ENCODE measurements around the gene KCNJ13.
"Not testable (repeated sequence)": the region's sequence is repeated elsewhere in the genome, so short reads cannot be mapped to it uniquely, and the experiment has no call there.

Gene KCNJ13

DNA sequence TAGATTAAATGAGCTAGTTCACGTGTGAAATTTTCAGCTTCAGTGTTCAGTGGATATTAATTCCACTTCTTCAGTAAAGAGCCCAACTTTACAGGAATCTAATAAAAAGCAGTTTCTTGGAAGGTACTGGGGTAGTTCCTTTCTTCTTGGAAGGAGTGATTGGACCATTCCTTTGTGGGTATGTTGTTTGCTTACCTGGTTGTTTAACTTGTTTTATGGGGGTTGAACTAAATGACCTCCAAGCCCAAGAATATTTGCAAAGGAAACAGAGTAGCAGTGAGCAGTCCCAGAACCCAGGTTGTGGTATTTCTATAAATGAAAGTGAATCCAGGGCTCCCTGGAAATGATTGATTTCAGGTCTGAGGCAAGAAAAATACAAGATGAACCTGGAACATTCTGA lies 31.4 kb downstream of the KCNJ13 start:
- in situ Hi-C loops (cut with MboI; ENCODE audit: low sequenced_read_pairs), result no loop called here
- H3K36me3 ChIP-seq (replicated peaks), result peaks cover 25% of the 10 kb centered on the region
- no peak overlapping the region for H3K4me3 ChIP-seq
- no peaks in the 10 kb centered on the region for H3K27me3 ChIP-seq (ENCODE audit: low read depth)
- no peak for DNase-seq (ENCODE audit: low spot score in 2 of 2)
- no peaks in the 10 kb centered on the region for H3K9me3 ChIP-seq
- H3K4me1 ChIP-seq, result no peaks in the 10 kb centered on the region

DNA sequence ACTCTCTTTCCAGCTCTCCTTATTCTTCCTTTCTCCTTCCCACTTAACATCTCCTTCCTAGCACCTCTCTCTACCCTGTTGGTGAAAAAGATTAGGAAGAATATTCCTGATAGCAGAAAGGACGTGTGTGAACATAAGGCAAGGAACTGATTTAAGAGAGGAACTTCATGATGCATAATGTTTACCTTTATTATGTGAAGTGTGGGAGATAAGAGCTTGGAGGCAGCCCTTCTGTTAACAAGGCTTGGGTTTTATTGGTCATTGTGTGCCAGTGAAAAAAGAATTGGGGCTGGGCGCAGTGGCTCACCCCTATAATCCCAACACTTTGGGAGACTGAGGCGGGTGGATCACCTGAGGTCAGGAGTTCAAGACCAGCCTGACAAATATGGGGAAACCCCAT lies 34.4 kb downstream of the KCNJ13 start:
- H3K4me1 ChIP-seq, result no peaks in the 10 kb centered on the region
- no peaks in the 10 kb centered on the region for H3K27me3 ChIP-seq (ENCODE audit: low read depth)
- H3K4me3 ChIP-seq, result no peak overlapping the region
- no peak for DNase-seq (ENCODE audit: low spot score in 2 of 2)
- no peaks in the 10 kb centered on the region for H3K9me3 ChIP-seq
- H3K36me3 ChIP-seq (replicated peaks), result peaks cover 6% of the 10 kb centered on the region
- in situ Hi-C loops (cut with MboI; ENCODE audit: low sequenced_read_pairs), result no loop called here

DNA sequence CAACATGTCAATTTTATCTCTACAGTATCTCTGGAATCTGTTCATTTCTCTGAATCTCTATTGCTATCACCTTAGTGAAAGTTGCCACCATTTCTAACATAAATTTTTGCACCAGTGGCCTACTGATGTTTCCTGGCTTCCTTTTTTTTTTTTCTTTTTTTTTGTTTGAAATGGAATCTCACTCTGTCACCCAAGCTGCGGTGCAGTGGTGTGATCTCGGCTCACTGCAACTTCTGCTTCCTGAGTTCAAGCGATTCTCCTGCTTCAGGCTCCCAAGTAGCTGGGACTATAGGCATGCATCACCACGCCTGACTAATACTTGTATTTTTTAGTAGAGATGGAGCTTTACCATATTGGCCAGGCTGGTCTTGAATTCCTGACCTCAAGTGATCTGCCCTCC lies 35.1 kb downstream of the KCNJ13 start:
- no peak overlapping the region for H3K4me3 ChIP-seq
- in situ Hi-C loops (cut with MboI; ENCODE audit: low sequenced_read_pairs), result no loop called here

DNA sequence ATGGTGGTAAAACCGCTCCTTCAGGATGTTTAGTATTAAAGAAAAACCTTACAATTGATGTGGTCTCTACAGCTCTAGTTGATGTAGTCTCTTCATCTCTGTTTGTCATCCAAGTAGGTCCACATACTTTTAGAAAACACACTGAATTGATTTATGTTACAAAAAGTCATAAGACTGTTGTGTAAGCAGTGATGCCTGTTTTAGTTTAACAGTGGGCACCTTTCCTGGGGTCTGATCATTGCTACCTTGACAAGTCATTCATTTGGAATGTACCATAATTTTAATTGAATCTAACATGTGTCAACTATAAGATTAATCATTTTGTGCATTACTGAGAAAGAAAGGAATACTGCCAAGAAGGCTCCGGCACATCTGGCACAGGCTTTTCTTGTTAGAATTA lies 44.9 kb downstream of the KCNJ13 start:
- DNase-seq (ENCODE audit: low spot score in 2 of 2), result no peak
- Histone ChIP-seq H3K36me3 (replicated peaks) (peaks cover 44% of the 10 kb centered on the region), H3K9me3 (no peaks in the 10 kb centered on the region), H3K27me3 (ENCODE audit: low read depth) (no peaks in the 10 kb centered on the region), H3K4me3 (no peak overlapping the region), H3K4me1 (no peaks in the 10 kb centered on the region; the same call in 1 of the 2 replicates)
- in situ Hi-C loops (cut with MboI; ENCODE audit: low sequenced_read_pairs), result no loop called here

More for the DNA sequence above, 35.1 kb downstream of the KCNJ13 start:
- DNase-seq (ENCODE audit: low spot score in 2 of 2), result no peak
- H3K36me3 ChIP-seq (replicated peaks), result peaks cover 7% of the 10 kb centered on the region
- no peaks in the 10 kb centered on the region for H3K27me3 ChIP-seq (ENCODE audit: low read depth)
- H3K4me1 ChIP-seq, result no peaks in the 10 kb centered on the region
- H3K9me3 ChIP-seq, result no peaks in the 10 kb centered on the region

DNA sequence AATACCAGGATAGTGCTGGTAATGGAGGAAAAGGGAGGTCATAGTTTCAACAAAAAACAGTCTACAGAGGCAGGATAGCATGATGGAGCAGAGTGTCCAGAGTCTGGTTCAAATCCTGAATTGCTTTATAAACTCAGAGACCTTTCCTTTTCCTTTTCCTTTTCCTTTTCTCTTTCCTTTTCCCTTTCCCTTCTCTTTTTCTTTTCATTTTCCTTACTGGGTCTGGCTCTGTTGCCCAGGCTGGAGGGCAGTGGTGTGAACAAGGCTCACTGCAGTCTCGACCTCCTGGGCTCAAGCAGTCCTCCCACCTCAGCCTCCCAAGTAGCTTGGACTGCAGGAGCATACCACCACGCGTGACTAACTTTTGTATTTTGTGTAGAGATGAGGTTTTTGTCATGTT lies 47.6 kb downstream of the KCNJ13 start:
- no peak for DNase-seq (ENCODE audit: low spot score in 2 of 2)
- Histone ChIP-seq H3K4me3 (no peak overlapping the region), H3K36me3 (replicated peaks) (peaks cover 51% of the 10 kb centered on the region), H3K9me3 (no peaks in the 10 kb centered on the region), H3K4me1 (peaks cover 5% of the 10 kb centered on the region), H3K27me3 (ENCODE audit: low read depth) (no peaks in the 10 kb centered on the region)
- in situ Hi-C loops (cut with MboI; ENCODE audit: low sequenced_read_pairs), result no loop called here

DNA sequence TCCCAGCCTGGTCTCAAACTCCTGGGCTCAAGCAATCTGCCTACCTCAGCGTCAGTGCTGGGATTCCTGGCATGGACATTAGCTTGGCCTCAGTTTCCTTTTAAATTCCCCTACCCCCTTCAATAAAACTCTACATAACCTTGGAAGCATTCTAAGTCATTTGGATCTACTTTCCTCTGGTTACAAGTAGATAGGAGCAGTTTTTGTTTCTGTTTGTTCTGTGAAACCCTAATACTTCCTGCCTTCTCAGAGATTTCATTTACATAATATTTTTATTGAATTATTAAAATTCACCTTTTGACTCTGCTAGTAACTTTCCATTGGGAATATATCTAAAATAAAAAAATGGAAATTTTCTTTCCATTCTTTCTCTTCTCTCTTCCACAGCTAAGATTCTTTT lies 53.3 kb downstream of the KCNJ13 start:
- in situ Hi-C loops (cut with MboI; ENCODE audit: low sequenced_read_pairs), result no loop called here
- Histone ChIP-seq H3K9me3 (no peaks in the 10 kb centered on the region), H3K36me3 (replicated peaks) (peaks cover 30% of the 10 kb centered on the region), H3K27me3 (ENCODE audit: low read depth) (no peaks in the 10 kb centered on the region), H3K4me1 (peaks cover 5% of the 10 kb centered on the region), H3K4me3 (no peak overlapping the region)
- no peak for DNase-seq (ENCODE audit: low spot score in 2 of 2)

DNA sequence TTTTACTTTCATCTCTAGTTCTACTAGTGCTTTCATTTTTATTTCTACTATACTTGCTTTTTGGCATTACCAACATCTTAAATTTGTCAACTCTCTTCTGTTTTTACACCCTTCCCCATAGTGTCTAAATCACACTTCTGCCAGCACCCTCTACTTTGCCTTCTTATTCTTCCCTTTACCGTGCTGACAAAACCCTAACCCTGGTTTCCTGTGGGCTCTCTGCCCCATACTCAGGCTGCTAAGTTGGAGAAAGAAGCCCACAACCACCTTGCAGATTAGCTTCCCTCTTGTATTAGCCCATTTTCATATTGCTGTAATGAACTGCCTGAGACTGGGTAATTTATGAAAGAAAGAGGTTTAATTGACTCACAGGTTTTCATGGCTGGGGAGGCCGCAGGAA lies 54.5 kb downstream of the KCNJ13 start:
- in situ Hi-C loops (cut with MboI; ENCODE audit: low sequenced_read_pairs), result no loop called here
- H3K27me3 ChIP-seq (ENCODE audit: low read depth), result no peaks in the 10 kb centered on the region
- peaks cover 24% of the 10 kb centered on the region for H3K36me3 ChIP-seq (replicated peaks)
- DNase-seq (ENCODE audit: low spot score in 2 of 2), result no peak
- H3K4me1 ChIP-seq, result peaks cover 5% of the 10 kb centered on the region
- H3K9me3 ChIP-seq, result no peaks in the 10 kb centered on the region
- H3K4me3 ChIP-seq, result no peak overlapping the region

DNA sequence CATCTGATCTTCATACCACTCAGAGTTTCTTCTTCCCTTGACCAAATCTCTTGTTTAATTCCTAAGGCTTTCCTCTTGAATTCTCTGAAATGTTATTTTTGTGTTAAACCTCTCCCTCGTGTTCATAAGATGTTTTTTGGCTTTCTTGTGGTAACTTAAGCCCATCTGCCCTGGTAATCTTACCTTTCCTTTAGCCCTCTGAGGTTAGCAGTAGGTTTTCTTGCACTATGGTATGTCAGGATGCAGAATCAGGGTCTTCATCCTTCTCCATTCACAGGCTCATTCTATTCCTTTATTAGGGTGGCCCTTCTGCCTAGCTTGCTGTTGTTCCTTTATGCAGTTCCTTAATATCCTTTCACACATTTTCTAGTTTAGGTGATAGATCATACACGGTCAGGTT lies 55.1 kb downstream of the KCNJ13 start:
- no peak for DNase-seq (ENCODE audit: low spot score in 2 of 2)
- no peaks in the 10 kb centered on the region for H3K27me3 ChIP-seq (ENCODE audit: low read depth)
- H3K4me1 ChIP-seq, result peaks cover 5% of the 10 kb centered on the region
- peaks cover 24% of the 10 kb centered on the region for H3K36me3 ChIP-seq (replicated peaks)
- in situ Hi-C loops (cut with MboI; ENCODE audit: low sequenced_read_pairs), result no loop called here
- no peaks in the 10 kb centered on the region for H3K9me3 ChIP-seq
- H3K4me3 ChIP-seq, result no peak overlapping the region

DNA sequence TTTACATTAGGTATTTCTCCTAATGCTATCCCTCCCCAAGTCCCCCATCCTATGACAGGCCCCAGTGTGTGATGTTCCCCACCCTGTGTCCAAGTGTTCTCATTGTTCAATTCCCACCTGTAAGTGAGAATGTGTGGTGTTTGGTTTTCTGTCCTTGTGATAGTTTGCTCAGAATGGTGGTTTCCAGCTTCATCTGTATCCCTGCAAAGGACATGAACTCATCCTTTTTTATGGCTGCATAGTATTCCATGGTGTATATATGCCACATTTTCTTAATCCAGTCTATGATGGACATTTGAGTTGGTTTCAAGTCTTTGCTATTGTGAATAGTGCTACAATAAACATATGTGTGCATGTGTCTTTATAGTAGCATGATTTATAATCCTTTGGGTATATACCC lies 56.3 kb downstream of the KCNJ13 start:
- in situ Hi-C loops (cut with MboI; ENCODE audit: low sequenced_read_pairs); H3K27me3 ChIP-seq (ENCODE audit: low read depth); H3K4me3 ChIP-seq; H3K9me3 ChIP-seq; DNase-seq (ENCODE audit: low spot score in 2 of 2): not testable (repeated sequence)
- Histone ChIP-seq H3K4me1 (peaks cover 12% of the 10 kb centered on the region), H3K36me3 (replicated peaks) (peaks cover 14% of the 10 kb centered on the region)

All from HAP-1 (cell line).